IMR-90 (cell line): ENCODE results near the gene BTBD2.

Experiments
- POLR2A ChIP-seq: IDR thresholded peaks from 2 replicates; pipeline ENCODE4 v1.6.1; 2012; ENCODE audit warnings: mild to moderate bottlenecking, low read depth, low read length
- TF ChIP-seq, protein P1 (sequence below): conservative IDR thresholded peaks from 2 replicates; pipeline ENCODE4 v1.5.1; 2012; ENCODE audit warnings: mild to moderate bottlenecking, low read depth, low read length, improper control_type of control experiment

DNA sequence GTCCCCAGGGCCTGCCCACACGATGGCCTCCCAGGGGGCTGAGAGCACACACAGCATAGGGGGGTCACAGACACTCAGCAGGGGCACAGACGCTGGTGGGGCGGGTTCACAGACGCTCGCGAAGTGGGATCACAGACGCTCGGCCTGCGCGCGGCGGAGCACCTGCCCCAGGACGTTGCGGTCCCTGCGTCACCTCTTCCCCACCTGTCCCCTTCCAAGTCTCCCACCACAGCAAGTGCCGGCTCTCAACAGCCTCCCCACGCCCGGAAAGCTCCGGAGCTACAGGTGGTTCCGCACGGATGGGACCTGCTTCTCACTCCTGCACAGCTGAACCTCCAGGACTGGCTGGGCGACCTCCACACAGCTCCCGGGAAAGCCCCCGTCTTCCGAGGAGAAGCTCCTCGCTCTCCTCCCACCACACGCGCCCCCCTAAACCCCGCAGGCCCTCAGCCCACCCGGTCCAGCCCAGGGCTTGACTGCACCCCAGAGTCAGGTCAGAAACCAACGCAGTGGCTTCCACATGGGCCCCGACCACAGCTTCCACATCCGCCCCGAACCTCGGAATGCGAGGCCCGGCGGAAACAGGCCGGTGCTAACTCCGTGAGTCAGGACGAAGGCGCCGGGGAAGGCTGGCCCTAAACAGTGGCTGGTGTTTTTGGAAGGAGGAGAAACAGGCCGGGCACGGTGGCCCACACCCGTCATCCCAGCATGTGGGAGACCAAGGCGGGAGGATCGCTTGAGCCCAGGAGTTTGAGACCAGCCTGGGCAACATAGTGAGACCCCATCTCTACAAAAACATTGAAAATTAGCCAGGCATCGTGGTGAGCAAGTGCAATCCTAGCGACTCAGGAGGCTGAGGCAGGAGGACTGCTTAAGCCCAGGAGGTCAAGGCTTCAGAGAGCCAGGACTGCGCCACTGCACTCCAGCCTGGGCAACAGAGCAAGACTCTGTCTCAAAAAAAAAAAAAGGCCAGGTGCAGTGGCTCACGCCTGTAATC lies 16.5 kb downstream of the BTBD2 start:
- TF ChIP-seq, protein P1, sequence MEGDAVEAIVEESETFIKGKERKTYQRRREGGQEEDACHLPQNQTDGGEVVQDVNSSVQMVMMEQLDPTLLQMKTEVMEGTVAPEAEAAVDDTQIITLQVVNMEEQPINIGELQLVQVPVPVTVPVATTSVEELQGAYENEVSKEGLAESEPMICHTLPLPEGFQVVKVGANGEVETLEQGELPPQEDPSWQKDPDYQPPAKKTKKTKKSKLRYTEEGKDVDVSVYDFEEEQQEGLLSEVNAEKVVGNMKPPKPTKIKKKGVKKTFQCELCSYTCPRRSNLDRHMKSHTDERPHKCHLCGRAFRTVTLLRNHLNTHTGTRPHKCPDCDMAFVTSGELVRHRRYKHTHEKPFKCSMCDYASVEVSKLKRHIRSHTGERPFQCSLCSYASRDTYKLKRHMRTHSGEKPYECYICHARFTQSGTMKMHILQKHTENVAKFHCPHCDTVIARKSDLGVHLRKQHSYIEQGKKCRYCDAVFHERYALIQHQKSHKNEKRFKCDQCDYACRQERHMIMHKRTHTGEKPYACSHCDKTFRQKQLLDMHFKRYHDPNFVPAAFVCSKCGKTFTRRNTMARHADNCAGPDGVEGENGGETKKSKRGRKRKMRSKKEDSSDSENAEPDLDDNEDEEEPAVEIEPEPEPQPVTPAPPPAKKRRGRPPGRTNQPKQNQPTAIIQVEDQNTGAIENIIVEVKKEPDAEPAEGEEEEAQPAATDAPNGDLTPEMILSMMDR: no peak
- TF ChIP-seq POLR2A: no peak
